ENCODE results near the gene SLC28A1. TPM values are rescaled to one million over a fixed set of nuclear protein-coding genes. Genes with fewer than 3 reads are reported as not detected.

Gene SLC28A1
- total RNA-seq, 4 donors from 2014 or later = 0.22 to 0.42 TPM; not detected in 2

DNA sequence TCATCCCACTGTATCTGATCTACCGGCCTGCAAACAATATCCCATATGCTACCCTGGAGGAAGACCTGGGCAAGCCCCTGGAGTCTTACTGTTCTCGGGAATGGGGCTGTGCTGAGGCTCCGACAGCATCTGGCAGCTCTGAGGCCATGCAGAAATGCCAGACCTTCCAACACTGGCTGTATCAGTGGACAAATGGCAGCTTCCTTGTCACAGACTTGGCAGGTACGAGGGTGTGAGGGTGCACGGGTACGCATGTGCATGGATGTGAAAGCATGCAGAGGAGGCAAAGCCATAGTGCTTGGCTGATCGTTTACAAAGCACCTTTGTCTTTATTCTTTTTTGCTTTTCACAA lies 20.0 kb upstream of the SLC28A1 start:
- H3K36me3 ChIP-seq = no peaks in the 10 kb centered on the region
- no peak overlapping the region for H3K4me3 ChIP-seq
- 48 to 63% methylated on average over 7 of the region's 7 CpGs for WGBS, 2 donors
- TF ChIP-seq, protein P1, sequence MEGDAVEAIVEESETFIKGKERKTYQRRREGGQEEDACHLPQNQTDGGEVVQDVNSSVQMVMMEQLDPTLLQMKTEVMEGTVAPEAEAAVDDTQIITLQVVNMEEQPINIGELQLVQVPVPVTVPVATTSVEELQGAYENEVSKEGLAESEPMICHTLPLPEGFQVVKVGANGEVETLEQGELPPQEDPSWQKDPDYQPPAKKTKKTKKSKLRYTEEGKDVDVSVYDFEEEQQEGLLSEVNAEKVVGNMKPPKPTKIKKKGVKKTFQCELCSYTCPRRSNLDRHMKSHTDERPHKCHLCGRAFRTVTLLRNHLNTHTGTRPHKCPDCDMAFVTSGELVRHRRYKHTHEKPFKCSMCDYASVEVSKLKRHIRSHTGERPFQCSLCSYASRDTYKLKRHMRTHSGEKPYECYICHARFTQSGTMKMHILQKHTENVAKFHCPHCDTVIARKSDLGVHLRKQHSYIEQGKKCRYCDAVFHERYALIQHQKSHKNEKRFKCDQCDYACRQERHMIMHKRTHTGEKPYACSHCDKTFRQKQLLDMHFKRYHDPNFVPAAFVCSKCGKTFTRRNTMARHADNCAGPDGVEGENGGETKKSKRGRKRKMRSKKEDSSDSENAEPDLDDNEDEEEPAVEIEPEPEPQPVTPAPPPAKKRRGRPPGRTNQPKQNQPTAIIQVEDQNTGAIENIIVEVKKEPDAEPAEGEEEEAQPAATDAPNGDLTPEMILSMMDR (IDR thresholded peaks at IDR 0.05) = no peak
- TF ChIP-seq POLR2A (IDR thresholded peaks at IDR 0.05) (no peak), EP300 (IDR thresholded peaks at IDR 0.05) (no peak)
- no peaks in the 10 kb centered on the region for H3K9me3 ChIP-seq
- H3K27ac ChIP-seq = no peak overlapping the region
- H3K27me3 ChIP-seq = no peaks in the 10 kb centered on the region
- peaks cover 0 to 16% (median 0%) of the 10 kb centered on the region in 4 donors for H3K4me1 ChIP-seq
- no peak for DNase-seq (ENCODE audit: low spot score in 2 of 2)

DNA sequence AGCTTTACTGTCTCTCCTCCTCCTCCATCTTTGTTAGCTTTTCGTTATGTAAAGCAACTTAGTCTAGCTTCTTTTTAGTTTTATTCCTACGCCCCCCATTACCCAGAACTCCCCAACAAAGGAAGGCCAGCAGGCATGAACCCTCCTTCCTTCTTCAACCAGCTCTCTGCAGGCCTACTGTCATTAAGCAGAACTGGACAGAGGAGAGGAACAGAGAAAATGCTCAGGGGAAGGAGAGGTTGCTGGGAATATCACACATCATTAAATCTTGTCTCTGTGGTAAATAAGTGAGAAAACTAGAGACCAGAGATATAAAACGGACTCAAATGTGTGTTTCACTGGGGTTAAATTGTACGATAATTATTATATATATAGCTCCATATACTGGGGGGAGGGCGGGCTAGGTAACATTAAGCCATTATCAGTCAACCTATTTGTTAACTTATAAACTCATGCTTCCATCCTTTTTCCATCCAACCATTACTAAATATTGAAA lies 19.3 kb upstream of the SLC28A1 start:
- no peak overlapping the region for H3K27ac ChIP-seq
- H3K4me3 ChIP-seq = no peak overlapping the region
- WGBS, 2 donors = 85 to 87% methylated on average over 5 of the region's 5 CpGs
- H3K4me1 ChIP-seq = peaks cover 0 to 16% (median 0%) of the 10 kb centered on the region in 4 donors
- H3K36me3 ChIP-seq = no peaks in the 10 kb centered on the region
- no peak for DNase-seq (ENCODE audit: low spot score in 2 of 2)
- H3K9me3 ChIP-seq = no peaks in the 10 kb centered on the region
- H3K27me3 ChIP-seq = no peaks in the 10 kb centered on the region
- no peak for TF ChIP-seq EP300 (IDR thresholded peaks at IDR 0.05)
- TF ChIP-seq POLR2A (IDR thresholded peaks at IDR 0.05) = no peak
- TF ChIP-seq, protein P1 (IDR thresholded peaks at IDR 0.05) = no peak

DNA sequence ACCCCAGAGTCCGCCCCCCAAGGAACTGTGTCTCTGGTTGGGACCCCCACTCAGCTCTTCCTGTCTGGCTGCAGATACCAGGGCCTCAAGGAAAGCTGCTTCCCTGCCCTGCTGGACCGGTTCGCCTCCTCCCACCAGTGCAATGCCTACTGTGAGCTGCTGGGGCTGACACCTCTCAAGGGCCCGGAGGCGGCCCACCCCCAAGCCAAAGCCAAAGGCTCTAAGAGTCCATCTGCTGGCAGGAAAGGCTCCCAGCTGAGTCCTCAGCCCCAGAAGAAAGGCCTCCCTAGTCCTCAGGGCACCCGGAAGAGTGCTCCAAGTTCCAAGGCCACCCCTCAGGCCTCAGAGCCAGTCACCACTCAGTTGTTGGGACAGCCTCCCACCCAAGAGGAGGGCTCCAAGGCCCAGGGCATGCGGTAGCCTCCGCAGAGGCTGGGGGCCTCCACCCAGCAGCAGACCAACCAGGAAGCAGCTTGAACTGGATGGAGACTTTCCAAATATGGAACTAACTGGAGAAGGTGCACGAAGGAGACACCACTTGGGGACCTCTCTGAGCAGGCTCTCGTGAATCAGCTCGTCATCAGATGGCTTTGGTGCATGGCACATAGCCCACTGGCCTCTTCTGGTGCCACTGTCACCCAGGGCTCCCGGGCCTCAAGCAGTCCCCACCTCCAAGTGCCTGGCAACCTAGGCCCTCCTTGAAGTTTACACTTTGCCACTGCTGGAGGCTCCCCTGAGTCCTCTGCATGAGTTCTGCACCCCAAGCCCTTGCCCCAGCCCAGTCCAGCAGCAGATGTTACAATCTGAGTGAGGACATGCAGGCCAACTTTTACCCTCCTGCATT lies 16.2 kb upstream of the SLC28A1 start:
- H3K27ac ChIP-seq = no peak overlapping the region
- H3K27me3 ChIP-seq = no peaks in the 10 kb centered on the region
- 87 to 91% methylated on average over 10 to 11 of the region's 12 CpGs for WGBS, 2 donors
- no peaks in the 10 kb centered on the region for H3K9me3 ChIP-seq
- H3K4me1 ChIP-seq = peaks cover 0 to 16% (median 0%) of the 10 kb centered on the region in 4 donors
- H3K36me3 ChIP-seq = no peaks in the 10 kb centered on the region
- TF ChIP-seq POLR2A (IDR thresholded peaks at IDR 0.05) = no peak
- TF ChIP-seq, protein P1 (IDR thresholded peaks at IDR 0.05) = no peak
- TF ChIP-seq EP300 (IDR thresholded peaks at IDR 0.05) = no peak
- no peak overlapping the region for H3K4me3 ChIP-seq
- no peak for DNase-seq (ENCODE audit: low spot score in 2 of 2)

DNA sequence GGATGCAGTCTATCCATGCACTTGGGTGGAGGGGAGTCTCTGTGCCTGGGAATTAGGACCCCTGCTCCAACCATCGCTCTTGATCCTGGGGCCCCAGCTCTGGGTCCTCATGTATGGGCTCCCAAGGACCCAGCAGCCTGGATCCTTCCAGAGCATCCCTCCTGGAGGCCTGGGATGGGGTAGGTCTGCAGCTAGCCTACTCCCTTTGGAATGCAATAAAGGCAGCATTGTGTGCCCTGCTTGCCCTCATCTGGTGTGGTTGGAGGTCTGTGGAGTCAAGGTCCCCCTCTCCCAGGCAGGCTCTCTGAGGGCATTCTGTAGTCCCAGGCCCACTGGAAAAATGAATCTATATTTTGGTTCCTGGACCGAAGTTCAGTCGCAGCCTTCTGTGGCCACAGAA lies 15.0 kb upstream of the SLC28A1 start:
- H3K4me3 ChIP-seq = no peak overlapping the region
- H3K36me3 ChIP-seq = no peaks in the 10 kb centered on the region
- H3K4me1 ChIP-seq = peaks cover 0 to 3% (median 0%) of the 10 kb centered on the region in 4 donors
- H3K9me3 ChIP-seq = no peaks in the 10 kb centered on the region
- H3K27me3 ChIP-seq = no peaks in the 10 kb centered on the region
- DNase-seq (ENCODE audit: low spot score in 2 of 2) = no peak
- 61 to 69% methylated on average over 3 of the region's 3 CpGs for WGBS, 2 donors
- H3K27ac ChIP-seq = no peak overlapping the region
- TF ChIP-seq POLR2A (IDR thresholded peaks at IDR 0.05) (no peak), EP300 (IDR thresholded peaks at IDR 0.05) (no peak)
- TF ChIP-seq, protein P1 (IDR thresholded peaks at IDR 0.05) = no peak

DNA sequence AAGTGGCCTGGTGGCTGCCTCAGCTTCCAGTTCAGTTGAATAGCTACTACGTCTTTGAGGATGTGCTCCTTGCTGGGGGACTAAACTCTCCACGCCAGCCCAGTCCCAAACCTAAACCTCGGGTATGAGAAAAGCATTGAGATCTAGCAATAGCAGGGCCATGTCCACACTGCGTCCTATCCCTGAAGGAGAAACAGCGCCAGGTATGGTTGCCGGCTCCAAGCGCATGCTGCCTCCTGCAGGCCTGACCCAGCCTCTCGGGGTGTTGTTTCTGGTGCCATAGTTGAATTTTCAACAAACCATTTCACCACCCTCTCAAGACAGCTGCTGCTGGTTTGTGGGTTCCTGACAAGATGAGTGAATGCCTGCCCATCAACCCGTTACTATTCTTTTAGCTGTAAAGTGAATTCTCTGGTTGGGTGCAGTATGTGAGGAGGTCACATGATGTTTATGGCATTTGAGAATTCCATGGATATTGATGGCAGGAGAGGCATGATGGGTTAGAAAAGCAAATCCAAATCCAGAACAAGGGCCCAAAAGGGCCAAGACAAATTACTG lies 13.0 kb upstream of the SLC28A1 start:
- no peak for DNase-seq (ENCODE audit: low spot score in 2 of 2)
- no peak for TF ChIP-seq EP300 (IDR thresholded peaks at IDR 0.05)
- TF ChIP-seq, protein P1 (IDR thresholded peaks at IDR 0.05) = no peak
- no peak for TF ChIP-seq POLR2A (IDR thresholded peaks at IDR 0.05)
- Histone ChIP-seq H3K27me3 (no peaks in the 10 kb centered on the region), H3K27ac (no peak overlapping the region), H3K4me3 (no peak overlapping the region), H3K4me1 (no peaks in the 10 kb centered on the region), H3K36me3 (no peaks in the 10 kb centered on the region), H3K9me3 (no peaks in the 10 kb centered on the region)
- WGBS, 2 donors = 95 to 96% methylated on average over 9 of the region's 9 CpGs
